IMR-90 (cell line): ENCODE measurements around the gene RTCA.
A peak's percentile ranks its signal among the peaks of the same experiment; 100 is the strongest.

Source experiments
- CEBPB ChIP-seq: IDR thresholded peaks from 2 replicates; pipeline ENCODE4 v1.6.1; 2012; ENCODE audit warnings: low read depth, low read length, improper control_type of control experiment
- MAFK ChIP-seq: IDR thresholded peaks from 2 replicates; pipeline ENCODE4 v1.6.1; 2012; ENCODE audit warnings: low read depth, low read length, improper control_type of control experiment
- POLR2A ChIP-seq: IDR thresholded peaks from 2 replicates; pipeline ENCODE4 v1.6.1; 2012; ENCODE audit warnings: mild to moderate bottlenecking, low read depth, low read length
- RAD21 ChIP-seq: IDR thresholded peaks from 2 replicates; pipeline ENCODE4 v1.6.1; 2012; ENCODE audit warnings: low read length, improper control_type of control experiment
- SMC3 ChIP-seq: fragments of 150-350 bp; IDR thresholded peaks from 2 replicates; pipeline ENCODE4 v1.6.1; 2016; ENCODE audit warnings: low read depth, mild to moderate bottlenecking, antibody characterized with exemption, low read length, moderate library complexity
- TF ChIP-seq, protein P1 (sequence below): conservative IDR thresholded peaks from 2 replicates; pipeline ENCODE4 v1.5.1; 2012; ENCODE audit warnings: mild to moderate bottlenecking, low read depth, low read length, improper control_type of control experiment

DNA sequence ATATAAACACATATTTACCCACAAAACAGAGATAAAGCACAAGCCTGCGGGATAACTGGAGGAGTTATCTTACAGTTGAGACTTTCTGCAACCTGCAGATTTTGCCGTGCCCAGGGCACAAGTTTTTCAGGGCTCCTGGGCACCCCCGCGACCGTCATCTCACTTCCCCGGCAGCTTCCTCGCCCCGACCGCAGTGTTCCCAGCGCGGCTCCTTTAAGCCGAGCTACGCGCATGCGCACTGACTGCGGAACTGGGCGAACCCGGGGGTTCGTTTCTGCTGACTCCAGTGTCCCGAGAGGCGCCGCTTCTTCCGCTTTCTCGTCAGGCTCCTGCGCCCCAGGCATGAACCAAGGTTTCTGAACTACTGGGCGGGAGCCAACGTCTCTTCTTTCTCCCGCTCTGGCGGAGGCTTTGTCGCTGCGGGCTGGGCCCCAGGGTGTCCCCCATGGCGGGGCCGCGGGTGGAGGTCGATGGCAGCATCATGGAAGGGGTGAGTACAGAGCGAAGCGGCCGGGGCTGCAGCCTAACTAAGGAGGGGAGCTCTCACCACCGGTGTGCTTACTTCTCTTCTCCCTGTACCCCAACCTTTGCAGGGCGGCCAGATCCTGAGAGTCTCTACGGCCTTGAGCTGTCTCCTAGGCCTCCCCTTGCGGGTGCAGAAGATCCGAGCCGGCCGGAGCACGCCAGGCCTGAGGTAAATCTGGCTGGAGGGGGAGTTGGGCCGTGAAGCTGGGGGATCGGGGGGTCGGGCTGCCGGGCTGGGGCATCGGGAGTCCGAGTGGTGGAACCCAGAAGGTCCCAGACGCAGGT is at the start of gene RTCA:
- TF ChIP-seq SMC3 (no peak), CEBPB (no peak), RAD21 (no peak), MAFK (peak; percentile 87), POLR2A (no peak)
- TF ChIP-seq, protein P1, sequence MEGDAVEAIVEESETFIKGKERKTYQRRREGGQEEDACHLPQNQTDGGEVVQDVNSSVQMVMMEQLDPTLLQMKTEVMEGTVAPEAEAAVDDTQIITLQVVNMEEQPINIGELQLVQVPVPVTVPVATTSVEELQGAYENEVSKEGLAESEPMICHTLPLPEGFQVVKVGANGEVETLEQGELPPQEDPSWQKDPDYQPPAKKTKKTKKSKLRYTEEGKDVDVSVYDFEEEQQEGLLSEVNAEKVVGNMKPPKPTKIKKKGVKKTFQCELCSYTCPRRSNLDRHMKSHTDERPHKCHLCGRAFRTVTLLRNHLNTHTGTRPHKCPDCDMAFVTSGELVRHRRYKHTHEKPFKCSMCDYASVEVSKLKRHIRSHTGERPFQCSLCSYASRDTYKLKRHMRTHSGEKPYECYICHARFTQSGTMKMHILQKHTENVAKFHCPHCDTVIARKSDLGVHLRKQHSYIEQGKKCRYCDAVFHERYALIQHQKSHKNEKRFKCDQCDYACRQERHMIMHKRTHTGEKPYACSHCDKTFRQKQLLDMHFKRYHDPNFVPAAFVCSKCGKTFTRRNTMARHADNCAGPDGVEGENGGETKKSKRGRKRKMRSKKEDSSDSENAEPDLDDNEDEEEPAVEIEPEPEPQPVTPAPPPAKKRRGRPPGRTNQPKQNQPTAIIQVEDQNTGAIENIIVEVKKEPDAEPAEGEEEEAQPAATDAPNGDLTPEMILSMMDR: no peak
